ENCODE measurements around the gene CTXN1. TPM values are rescaled to one million over a fixed set of nuclear protein-coding genes. Genes with fewer than 3 reads are reported as not detected.

The CTXN1 gene
- total and polyA plus RNA-seq, 2 of the 4 experiments (the other 2 are of a cell fraction): 0.36 to 7.4 TPM

DNA sequence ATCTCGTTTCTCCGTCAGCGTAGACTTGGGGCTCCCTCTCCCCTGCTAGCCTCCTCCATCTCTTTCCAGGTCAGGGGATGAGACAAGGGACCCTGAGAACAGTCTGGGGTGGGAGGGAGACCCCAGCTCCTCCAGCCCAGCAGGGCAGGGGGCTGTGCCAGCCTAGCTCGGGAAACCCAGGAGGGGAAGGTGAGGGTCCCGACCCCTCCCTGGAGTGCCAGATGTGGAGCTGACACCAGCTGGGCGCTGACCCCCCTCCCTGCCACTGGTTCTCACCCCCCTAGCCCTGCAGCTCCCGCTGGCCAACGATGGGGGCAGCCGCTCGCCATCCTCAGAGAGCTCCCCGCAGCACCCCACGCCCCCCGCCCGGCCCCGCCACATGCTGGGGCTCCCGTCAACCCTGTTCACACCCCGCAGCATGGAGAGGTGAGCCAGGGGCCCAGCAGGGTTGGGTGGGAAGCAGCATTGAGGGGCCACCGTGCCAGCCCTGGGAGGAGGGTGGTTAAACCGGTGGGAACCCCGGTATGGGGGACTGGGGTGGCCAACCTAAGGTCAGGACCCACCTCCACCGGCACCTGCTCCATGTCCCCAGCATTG is 16.4 kb downstream of the CTXN1 start (continued):
- TF ChIP-seq, protein P1, sequence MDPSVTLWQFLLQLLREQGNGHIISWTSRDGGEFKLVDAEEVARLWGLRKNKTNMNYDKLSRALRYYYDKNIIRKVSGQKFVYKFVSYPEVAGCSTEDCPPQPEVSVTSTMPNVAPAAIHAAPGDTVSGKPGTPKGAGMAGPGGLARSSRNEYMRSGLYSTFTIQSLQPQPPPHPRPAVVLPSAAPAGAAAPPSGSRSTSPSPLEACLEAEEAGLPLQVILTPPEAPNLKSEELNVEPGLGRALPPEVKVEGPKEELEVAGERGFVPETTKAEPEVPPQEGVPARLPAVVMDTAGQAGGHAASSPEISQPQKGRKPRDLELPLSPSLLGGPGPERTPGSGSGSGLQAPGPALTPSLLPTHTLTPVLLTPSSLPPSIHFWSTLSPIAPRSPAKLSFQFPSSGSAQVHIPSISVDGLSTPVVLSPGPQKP (IDR thresholded peaks at IDR 0.05; ENCODE audit: borderline replicate concordance, low read depth, low read length): no peak
- TF ChIP-seq CEBPB (IDR thresholded peaks at IDR 0.05; ENCODE audit: low read depth, low read length): no peak

DNA sequence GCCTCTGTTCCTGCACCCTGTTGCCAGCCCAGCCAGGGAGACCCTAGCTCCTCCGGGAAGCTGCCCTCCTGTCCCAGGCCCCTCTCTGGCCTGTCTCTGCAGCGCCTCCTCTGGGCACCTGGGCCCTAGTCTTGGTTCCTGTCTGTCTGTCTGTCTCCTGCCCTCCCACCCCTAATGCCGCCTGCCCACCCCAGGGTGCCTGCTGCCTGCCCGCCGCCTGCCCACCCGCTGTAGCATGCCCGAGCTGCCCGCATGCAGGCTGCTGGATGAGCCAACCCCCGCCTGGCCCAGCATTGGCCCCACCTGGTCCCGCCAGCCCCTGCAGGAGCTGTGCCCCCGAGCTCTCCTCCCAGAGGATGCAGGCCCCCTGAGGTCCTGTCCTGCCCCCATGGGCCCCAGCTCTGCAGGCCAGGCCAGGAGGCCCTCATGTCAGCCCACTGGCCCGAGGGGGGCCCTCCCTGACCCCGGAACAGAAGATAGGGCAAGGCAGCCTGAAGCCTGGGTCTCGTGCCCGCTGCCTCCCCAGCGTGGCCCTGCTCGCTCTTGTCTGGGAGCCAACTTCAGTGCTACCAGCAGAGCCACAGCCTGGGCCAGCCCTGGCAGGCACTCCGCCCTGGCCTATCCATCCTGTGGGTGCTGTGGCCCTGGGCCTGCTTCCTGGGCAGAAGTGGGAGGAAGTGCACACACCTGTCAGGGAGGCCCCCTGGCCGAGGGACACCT is 17.0 kb downstream of the CTXN1 start:
- H3K4me2 ChIP-seq (ENCODE audit: low read depth, low read length): no peak overlapping the region
- no peak overlapping the region for H2AK5ac ChIP-seq (ENCODE audit: low read depth, low read length)
- peaks cover 50% of the 10 kb centered on the region for H4K20me1 ChIP-seq (ENCODE audit: insufficient read depth, low read length)
- 96% methylated on average over 7 of the region's 19 CpGs; no CpG with 5 or more reads in 1 of the 2 experiments for WGBS, 2 experiments (ENCODE audit: extremely low coverage in 2 of 2, insufficient read length in 1 of 2)
- no peak overlapping the region for H3K14ac ChIP-seq (replicated peaks; ENCODE audit: low read depth, low read length)
- H2AFZ ChIP-seq (replicated peaks; ENCODE audit: low read length, poor library complexity): no peak overlapping the region
- H4K91ac ChIP-seq (ENCODE audit: insufficient read depth, low read depth, low read length): no peak overlapping the region
- no peak overlapping the region for H4K8ac ChIP-seq (ENCODE audit: low read depth in 2 of 2, low read length in 2 of 2)
- peaks cover 6% of the 10 kb centered on the region for H3K4me1 ChIP-seq (ENCODE audit: control insufficient read depth, insufficient read depth, low read length)
- H3K4ac ChIP-seq (ENCODE audit: low read depth, low read length): no peak overlapping the region
- ChIA-PET CTCF (no interaction called here), POLR2A (ENCODE audit: unreplicated experiment) (interaction anchor here (1.2 kb wide), 1 partner anchor 11 kb away, joined by 4 read pairs; the partner anchor contains the start of gene SNAPC2)
- dilution Hi-C loops (cut with HindIII; ENCODE audit: low sequenced_read_pairs, unreplicated experiment): no loop called here
- BruUV-seq (replicated peaks): no TSS peak
- H3K27me3 ChIP-seq (ENCODE audit: control insufficient read depth, insufficient read depth, low read length): no peaks in the 10 kb centered on the region
- H3K4me3 ChIP-seq (ENCODE audit: insufficient read depth, low read depth, low read length): no peak overlapping the region
- H2BK120ac ChIP-seq (ENCODE audit: low read depth, low read length): no peak overlapping the region
- no peak for ATAC-seq (ENCODE audit: low read depth)
- no peak overlapping the region for H2BK15ac ChIP-seq (ENCODE audit: low read depth, low read length)
- H2AK9ac ChIP-seq (replicated peaks; ENCODE audit: low read depth, low read length, poor library complexity): no peak overlapping the region
- H3K9me3 ChIP-seq (ENCODE audit: control insufficient read depth, insufficient read depth, low read length): no peaks in the 10 kb centered on the region
- H3K79me1 ChIP-seq (ENCODE audit: low read depth in 1 of 2, low read length in 2 of 2): peaks cover 9 to 38% of the 10 kb centered on the region in 2 experiments; a peak in 3 of 4 replicates
- no peak overlapping the region for H2BK20ac ChIP-seq (ENCODE audit: low read depth, low read length)
- H3K56ac ChIP-seq (ENCODE audit: extremely low read depth, insufficient read depth, low read length): no peak overlapping the region
- no peak overlapping the region for H4K5ac ChIP-seq (ENCODE audit: low read depth, low read length)
- in situ Hi-C loops (cut with MboI; ENCODE audit: low sequenced_read_pairs): no loop called here
- TF ChIP-seq MAFK (IDR thresholded peaks at IDR 0.05; ENCODE audit: low read depth, low read length) (no peak), RFX5 (IDR thresholded peaks at IDR 0.05; ENCODE audit: low read depth, low read length) (no peak), CHD1 (IDR thresholded peaks at IDR 0.05; ENCODE audit: low read depth, low read length) (no peak), NFE2L2 (IDR thresholded peaks at IDR 0.05; ENCODE audit: low read depth, low read length) (no peak), BHLHE40 (IDR thresholded peaks at IDR 0.05; ENCODE audit: low read depth, low read length) (no peak), POLR2A (IDR thresholded peaks at IDR 0.05; ENCODE audit: low read depth, low read length) (no peak)
- no peak for DNase-seq
- H3K9ac ChIP-seq (ENCODE audit: low read depth, low read length): no peak overlapping the region
- H3K27ac ChIP-seq (ENCODE audit: insufficient read depth, low read length): no peak overlapping the region
- H3K9me1 ChIP-seq (ENCODE audit: insufficient read depth, low read length): peaks cover 4% of the 10 kb centered on the region; the same call in 1 of the 2 replicates
- H3K36me3 ChIP-seq (ENCODE audit: control insufficient read depth, insufficient read depth, low read length): peaks cover 34% of the 10 kb centered on the region
- no peak overlapping the region for H3K18ac ChIP-seq (ENCODE audit: low read depth, low read length)
- no peak overlapping the region for H3K23ac ChIP-seq (ENCODE audit: low read depth, low read length)
- intact Hi-C loops (cut with micrococcal nuclease): no loop called here
- H2BK5ac ChIP-seq (ENCODE audit: low read depth, low read length, poor library complexity, severe bottlenecking): no peak overlapping the region

Data from IMR-90 (cell line).